GM12891 (cell line): Measurements from ENCODE around the gene CRTC2.

ENCODE experiments used
- POLR2A ChIP-seq: IDR thresholded peaks from 2 replicates; pipeline ENCODE4 v1.6.1; 2011; ENCODE audit warnings: low read depth, low read length, control low read depth
- POLR2AphosphoS5 ChIP-seq: IDR thresholded peaks from 2 replicates; pipeline ENCODE4 v1.6.1; 2011; ENCODE audit warnings: low read depth, low read length, control low read depth
- SPI1 ChIP-seq: IDR thresholded peaks from 2 replicates; pipeline ENCODE4 v1.6.1; 2011; ENCODE audit warnings: low read depth, low read length, control low read depth

DNA sequence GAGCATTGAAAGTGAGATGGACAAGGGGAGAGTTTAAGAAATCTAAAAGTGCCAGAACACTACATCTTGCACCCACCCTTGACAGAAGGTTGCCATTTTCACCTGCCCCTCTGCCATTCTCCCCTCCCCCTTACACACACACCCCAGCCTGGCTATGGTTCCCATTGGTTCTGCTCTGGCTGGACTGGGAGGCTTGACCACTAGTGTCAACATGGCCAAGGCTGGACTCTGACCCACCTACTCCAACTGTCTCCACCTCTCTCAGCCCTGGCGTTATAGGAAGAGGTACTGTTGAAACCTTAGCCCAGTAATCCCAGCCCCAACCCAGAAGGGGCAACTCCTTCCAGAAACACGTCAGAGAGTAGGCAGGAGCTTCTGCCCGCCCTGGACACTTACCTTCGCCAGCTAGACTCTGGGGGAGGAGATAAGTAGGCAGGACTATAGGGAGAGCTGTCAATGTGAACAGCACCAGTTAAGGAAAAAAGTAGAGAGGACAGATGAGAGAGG lies 4.5 kb downstream of the CRTC2 start:
- TF ChIP-seq POLR2AphosphoS5 (no peak), POLR2A (no peak), SPI1 (no peak)
